Medulla oblongata (tissue), 1 donor: ENCODE measurements around the gene C19orf47.
"Not testable (repeated sequence)": the region's sequence is repeated elsewhere in the genome, so short reads cannot be mapped to it uniquely, and the experiment has no call there.

Experiments used
- DNase-seq: peaks from one replicate; pipeline ENCODE4 v3.0.0-alpha.2; 2015; ENCODE audit errors: extremely low spot score

C19orf47 gene

GRCh38 chr19:40348961-40349507 is 837 bp upstream of the C19orf47 start:
- peak; percentile 41 for DNase-seq

- no peak for DNase-seq
Observed at GRCh38 chr19:40344422-40344821, 3.8 kb downstream of the C19orf47 start.

DNA sequence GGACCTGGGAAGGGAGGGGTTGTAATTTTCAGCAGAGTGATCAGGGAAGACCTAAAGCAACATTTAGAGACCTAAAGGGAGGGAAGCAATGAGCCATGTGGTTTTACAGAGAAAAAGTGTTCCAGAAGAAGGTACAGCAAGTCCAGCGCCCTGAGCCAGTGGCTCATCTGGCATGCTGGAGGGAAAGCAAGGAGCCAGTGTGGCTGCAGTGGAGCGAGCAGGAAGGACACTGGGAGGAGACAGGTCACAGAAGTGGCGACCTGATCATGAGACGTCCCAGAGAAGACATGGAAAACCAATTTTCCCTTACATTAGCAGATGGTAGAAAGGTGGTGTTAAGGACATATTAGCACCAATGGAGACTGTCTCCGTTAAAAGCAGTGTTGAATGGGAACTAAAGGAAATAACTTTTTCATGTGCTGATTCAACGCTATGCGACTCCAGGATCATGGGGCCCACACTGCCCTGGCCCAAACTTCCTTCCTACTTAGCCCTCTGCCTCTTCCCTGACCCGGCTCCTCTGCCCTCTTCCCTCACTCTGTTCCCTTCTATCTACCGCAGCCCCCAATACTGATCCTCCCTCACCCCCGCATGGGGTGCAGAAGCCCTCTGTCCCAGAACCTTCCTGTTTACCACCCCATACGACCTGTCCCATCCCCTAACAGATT is 5.4 kb downstream of the C19orf47 start:
- DNase-seq: no peak

GRCh38 chr19:40341601-40342482 is 6.4 kb downstream of the C19orf47 start:
- DNase-seq: peak; percentile 73

DNA sequence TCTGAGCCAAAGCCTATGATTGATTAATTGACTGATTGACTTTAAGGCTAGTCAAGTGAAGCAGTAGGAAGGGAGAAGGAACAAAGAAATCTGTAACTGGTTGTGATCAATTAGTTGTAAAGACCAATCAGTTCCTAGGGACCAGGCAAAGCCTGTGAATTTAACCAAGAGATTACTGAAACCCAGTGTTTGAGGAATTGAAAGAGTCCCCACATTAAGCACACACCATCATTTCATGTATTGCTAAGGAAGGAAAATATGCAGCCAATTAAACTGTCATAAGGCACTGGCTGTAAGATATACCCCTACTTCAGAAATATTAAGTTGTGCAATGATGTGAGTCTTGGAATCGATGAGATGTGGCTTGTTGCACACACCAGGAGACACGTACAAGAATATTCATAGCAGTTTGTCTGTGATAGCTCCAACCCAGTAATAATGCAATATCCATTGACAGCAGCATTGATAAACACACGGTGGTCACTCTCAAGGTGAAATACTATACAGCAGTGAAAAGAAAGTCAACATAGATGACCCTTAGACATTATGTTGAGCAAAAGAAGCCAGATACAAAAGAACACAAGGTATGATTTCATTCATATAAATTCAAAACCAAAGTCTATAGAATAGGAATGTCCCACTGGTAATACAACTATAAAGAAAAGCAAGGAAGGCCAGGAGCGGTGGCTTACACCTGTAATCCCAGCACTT is 9.0 kb downstream of the C19orf47 start:
- no peak for DNase-seq

- DNase-seq: no peak
Observed at GRCh38 chr19:40337594-40337993, 10.6 kb downstream of the C19orf47 start.

GRCh38 chr19:40337107-40337506 is 11.1 kb downstream of the C19orf47 start:
- DNase-seq: no peak

DNA sequence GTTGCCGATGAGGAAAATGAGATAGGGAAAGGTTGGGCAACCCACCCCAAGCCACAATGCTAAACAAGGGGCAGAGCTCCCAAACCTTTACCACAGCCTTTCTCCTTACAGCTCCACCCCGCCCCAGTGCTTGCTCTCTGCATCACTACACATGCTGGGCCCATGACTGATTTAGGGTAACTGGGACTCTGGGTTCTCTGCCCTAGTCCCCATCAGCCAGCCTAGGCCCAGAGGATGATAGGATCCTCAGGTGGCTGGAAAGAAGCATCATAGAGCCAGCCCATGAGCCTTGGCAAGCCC is 11.6 kb downstream of the C19orf47 start:
- DNase-seq: no peak

DNA sequence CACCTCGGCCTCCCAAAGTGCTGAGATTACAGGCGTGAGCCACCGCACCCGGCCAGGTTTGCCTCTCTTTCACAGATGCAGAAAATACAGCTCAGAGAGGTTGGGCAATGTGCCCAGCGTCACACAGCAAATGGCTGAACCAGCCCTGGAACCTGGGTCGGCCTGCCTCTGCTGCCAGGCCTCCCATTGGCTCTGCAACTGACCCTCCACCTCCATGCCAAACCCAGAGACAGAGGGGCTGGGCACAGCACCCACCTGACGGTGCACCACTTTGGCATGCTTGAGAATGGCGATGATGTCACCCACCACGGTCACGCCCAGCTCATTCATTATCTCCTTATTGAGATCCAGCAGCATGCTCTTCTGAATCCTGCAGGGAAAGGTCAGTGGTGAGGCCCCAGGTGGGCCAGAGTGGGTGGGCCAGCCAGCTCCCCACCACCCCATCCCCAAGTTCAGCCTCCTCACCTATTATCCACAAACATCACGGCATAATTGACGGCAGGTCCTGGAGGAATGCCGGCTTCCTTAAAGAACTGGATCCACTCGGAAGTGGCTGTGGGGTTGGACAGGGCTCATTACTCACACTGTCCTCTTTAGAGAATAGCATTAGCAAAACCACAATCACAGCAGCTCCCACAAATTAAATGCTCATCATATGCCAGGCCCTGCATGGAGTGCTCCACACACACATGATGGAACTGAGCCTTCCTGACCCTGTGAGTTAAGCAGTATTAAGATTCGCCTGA is 12.2 kb downstream of the C19orf47 start:
- DNase-seq: no peak

DNA sequence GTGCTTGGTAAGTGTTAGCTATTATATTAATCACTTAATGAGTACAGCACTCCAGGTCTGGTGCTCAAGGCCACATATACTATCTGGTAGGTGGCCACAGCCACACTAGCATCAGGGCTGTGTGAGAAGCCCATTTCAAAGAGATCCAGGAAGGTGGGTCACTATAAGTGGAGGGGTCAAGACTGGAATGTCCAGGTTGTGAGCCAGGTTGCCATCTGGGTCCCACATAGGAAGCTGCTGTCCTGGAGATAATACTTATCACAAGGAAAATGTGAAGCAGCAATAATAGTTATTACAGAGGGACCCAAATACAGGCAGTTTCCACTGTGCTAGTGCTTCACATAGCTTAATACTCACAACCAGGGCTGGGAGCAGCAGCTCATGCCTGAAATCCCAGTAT is 13.1 kb downstream of the C19orf47 start:
- DNase-seq: no peak

GRCh38 chr19:40333083-40333482 is 15.1 kb downstream of the C19orf47 start:
- DNase-seq: not testable (repeated sequence)

DNA sequence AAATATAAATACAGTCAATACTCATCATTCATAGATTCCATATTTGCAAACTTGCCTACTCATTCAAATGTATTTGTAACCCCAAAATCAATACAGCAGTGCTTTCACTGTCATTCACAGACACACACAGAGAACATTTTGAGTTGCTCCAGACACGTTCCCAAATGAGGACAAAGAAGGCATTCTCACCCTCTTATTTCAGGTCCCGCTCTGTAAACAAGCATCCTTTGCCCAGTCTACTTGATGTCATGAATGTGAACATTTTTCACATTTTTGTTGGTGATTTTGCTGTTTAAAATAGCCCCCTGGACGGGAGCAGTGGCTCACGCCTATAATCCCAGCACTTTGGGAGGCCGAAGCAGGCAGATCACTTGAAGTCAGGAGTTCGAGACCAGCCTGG is 15.5 kb downstream of the C19orf47 start:
- peak; percentile 72 for DNase-seq

DNA sequence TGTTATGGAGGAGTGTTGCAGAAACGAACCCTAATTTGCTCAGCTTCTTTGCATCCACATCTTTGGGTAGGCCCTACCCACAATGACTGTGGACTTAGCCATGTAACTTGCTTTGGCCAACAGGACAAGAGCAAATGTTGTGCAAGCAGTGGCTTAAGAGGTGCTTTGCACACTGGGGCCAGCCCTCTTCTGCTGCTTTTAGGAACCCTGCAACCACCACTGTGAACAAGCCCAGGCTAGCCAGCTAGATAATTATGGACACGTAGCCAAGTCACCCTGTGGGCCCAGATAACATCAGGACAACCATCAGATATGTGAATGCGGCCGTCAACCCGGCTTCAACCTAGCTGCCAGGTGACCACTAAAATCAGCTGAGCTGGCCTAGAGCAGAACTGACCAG is 17.1 kb downstream of the C19orf47 start:
- no peak for DNase-seq

DNA sequence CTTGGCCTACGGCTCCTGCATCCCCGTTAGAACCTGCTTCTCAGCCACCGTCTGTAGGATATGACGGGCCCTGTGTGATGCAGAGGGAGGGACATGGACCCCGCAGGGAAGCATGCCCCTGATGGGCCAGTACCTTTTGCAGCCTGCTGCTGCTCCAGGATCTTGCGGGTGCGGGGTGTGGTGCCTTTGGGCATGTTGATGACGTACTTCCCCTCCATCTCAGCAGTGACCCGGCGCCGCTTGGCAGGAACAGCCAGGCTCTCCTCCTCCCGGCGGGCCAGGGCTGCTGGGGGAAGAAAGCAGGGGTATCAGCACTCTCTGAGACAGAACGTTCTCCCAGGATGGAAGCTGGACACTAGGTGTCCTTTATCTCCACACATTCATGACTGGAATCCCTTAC is 22.0 kb downstream of the C19orf47 start:
- DNase-seq: no peak

GRCh38 chr19:40323705-40324104 is 24.5 kb downstream of the C19orf47 start:
- no peak for DNase-seq

DNA sequence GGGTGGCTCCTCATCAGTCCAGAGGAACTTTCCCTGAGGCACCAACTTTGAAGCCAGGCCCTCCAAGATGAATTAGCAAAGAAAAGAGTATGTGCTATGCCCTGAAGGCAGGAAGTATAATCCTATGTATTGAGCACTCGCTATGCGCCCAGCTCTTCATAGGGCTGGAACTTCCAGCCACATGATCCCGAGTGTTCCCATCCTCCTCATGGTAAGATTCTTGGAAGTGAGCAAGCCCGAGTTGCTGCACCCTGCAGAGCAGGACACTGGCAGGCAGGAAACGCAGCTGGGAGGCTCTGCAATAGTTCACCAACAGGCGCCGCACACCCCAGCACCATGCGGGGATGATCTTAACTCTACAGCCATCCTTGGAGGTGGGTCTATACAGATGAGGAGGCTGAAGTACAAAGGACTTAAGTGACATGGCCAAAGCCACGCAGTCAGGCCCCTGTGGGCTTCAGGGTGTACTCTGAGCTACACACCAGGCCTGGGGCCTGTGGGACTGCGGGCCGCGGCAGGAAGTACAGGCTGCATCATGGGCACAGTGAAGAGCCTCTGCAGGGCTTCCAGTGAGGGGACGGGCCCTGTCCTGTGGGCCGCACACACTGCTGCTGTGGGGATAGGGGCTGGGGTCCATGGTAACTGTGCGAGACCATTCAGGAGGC is 25.1 kb downstream of the C19orf47 start:
- DNase-seq: no peak

GRCh38 chr19:40322271-40322610 is 26.0 kb downstream of the C19orf47 start:
- DNase-seq: no peak

GRCh38 chr19:40321566-40322270 is 26.5 kb downstream of the C19orf47 start:
- no peak for DNase-seq

- DNase-seq: no peak
Observed at GRCh38 chr19:40321076-40321475, 27.1 kb downstream of the C19orf47 start.

DNA sequence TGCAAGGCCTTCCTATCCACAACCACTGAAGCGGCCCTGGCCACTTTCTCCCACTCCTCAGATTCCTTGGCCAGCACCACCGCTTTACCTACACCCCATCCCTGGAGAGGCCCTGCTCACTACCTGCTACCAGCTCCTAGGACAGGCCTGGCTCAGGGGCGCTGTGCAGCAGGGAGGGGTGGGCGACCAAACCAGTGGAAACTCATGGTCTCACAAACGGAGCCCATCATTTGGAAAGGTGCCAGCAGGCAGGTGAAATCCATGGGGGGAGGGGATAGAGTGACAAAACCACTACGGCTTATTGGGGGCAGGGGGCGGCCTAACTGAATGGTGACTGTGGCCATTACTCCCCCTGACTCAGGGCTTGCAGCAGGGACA is 27.6 kb downstream of the C19orf47 start:
- DNase-seq: no peak

- DNase-seq: no peak
Observed at GRCh38 chr19:40317338-40317737, 30.9 kb downstream of the C19orf47 start.
